T-helper 1 cell treated with Interleukin-12 subunit alpha and Interleukin-12 subunit beta and Interleukin-4 antibody, amounts not matched to agents 30 μg/mL and 1 μg/mL, for 36 hours (primary cell): ENCODE data around the gene HHIPL1.
A peak's percentile ranks its signal among the peaks of the same experiment; 100 is the strongest.

Experiments
- H3K27ac Mint-ChIP-seq: one replicate; pipeline ENCODE4 v1.8.0; 2021; ENCODE audit warnings: mild to moderate bottlenecking, mixed read lengths
- H3K27me3 Mint-ChIP-seq: one replicate; pipeline ENCODE4 v1.8.0; 2021; ENCODE audit warnings: low read depth, mixed read lengths
- H3K36me3 Mint-ChIP-seq: one replicate; pipeline ENCODE4 v1.8.0; 2021; ENCODE audit warnings: low read depth, mixed read lengths
- H3K4me1 Mint-ChIP-seq: one replicate; pipeline ENCODE4 v1.8.0; 2021; ENCODE audit warnings: low read depth, mixed read lengths
- H3K4me3 Mint-ChIP-seq: one replicate; pipeline ENCODE4 v1.8.0; 2021; ENCODE audit warnings: mild to moderate bottlenecking, moderate library complexity, mixed read lengths
- H3K9me3 Mint-ChIP-seq: one replicate; pipeline ENCODE4 v1.8.0; 2021; ENCODE audit warnings: mixed read lengths

Gene HHIPL1

DNA sequence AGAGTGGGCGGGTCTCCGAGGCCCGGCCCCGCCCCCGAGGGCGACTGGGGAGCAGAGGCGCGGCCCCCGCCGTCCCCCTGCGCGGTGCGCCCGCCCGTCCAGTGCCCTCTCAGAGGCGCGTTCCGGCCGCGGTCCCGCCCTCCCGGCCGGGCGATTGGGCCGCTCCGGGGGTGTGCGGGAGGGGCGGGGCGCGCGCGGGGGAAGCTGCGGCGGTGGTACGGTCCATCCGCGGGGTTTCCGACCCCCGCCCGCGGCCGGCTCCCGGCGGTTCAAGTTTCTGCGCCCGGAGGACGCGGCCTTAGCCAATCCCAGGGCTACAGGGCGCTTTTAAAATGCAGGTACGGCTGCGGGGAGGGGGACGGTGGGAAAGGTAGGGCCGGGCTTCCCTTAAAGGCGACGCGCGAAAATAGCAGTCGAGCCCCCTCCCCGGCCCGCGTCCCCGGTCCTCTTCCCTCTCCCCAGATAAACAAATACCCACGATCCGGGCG lies 40.6 kb upstream of the HHIPL1 start:
- peak overlapping the region; percentile 87 for H3K27ac Mint-ChIP-seq
- peak overlapping the region; percentile 89 for H3K4me3 Mint-ChIP-seq
- peaks cover 19% of the 10 kb centered on the region for H3K4me1 Mint-ChIP-seq
- peaks cover 18% of the 10 kb centered on the region for H3K27me3 Mint-ChIP-seq
- no peaks in the 10 kb centered on the region for H3K9me3 Mint-ChIP-seq
- H3K36me3 Mint-ChIP-seq: no peaks in the 10 kb centered on the region

DNA sequence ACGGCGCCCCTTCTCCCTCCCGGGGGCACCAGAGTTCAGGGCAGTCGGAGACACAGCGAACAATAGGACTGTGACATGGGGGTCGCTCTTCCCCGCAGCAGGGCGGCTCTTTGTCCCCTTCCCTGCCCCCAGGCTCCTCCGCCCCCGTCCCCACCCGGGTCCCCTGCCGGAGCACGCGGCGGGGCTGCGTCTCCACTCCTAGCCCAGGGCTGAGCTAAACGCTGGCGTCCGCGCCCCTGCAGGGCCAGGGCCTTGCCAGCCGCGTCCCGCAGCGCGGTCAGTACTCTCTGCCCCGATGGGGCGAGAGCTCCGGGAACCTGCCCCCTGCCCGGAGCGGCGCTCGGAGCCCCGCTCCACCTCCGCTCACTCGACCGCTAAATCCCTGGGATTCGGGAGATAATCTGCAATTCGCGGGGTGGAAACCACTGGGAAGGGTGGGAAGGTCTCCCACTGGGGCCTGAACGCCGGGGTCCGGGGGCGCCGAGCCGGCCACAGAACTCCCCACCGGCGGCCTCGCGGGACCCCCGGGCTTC lies 40.1 kb upstream of the HHIPL1 start:
- H3K27ac Mint-ChIP-seq: peak overlapping the region; percentile 87
- no peaks in the 10 kb centered on the region for H3K9me3 Mint-ChIP-seq
- peak overlapping the region; percentile 89 for H3K4me3 Mint-ChIP-seq
- no peaks in the 10 kb centered on the region for H3K36me3 Mint-ChIP-seq
- peaks cover 19% of the 10 kb centered on the region for H3K4me1 Mint-ChIP-seq
- peaks cover 18% of the 10 kb centered on the region for H3K27me3 Mint-ChIP-seq

DNA sequence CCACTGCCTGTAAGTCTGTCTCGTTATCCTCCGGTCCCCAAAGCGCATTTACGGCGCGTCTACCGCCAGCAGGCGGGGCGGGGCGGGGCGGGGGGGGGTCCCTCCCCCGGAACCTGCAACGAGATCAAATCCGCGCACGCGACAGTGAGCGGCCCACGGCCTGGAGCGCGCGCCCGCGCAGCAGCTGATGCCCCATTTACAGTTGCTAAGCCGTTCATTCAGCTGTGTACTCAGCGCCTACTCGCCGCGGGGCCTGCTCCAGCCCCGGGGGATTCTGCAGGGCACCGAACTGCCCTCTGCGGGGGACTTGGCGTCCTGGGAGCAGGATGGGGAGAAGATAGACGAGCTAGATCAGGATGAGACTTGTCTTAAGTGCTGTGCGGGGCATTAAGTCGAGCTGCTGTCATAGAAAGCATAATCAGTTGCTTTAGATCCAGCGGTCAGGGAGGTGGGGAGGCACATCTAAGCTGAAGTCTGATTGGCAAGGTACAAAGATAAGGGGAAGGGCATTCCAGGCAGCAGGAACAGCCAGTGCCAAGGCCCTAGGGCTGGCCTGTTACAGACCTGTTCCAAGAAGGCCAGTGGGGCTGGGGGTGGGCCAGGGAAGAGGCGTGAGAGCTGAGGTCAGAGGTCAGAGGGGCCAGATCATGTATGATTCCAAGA lies 39.5 kb upstream of the HHIPL1 start:
- Mint-ChIP-seq H3K27me3 (peaks cover 18% of the 10 kb centered on the region), H3K4me1 (peaks cover 19% of the 10 kb centered on the region), H3K27ac (peak overlapping the region; percentile 84), H3K9me3 (no peaks in the 10 kb centered on the region), H3K4me3 (peak overlapping the region; percentile 89), H3K36me3 (no peaks in the 10 kb centered on the region)

DNA sequence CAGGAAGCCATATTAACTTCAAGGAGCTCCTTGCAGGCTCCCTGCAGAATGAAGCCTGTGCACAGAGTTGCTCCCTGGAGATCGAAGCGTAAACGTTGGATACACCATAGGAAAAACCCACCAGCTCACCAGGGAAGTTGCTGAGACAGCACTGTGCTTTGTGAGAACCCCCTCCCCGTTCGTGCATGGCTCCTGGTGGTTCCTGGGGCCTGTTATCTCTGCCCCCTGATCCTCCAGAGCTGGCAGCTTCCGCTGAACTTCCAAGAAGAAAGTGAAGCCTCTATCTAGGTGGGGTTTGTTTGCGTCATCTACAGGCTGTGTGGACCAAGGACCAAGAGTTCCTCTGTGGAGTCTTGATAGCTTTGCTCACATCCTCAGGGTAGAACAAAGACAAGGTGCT lies 38.6 kb upstream of the HHIPL1 start:
- Mint-ChIP-seq H3K9me3 (no peaks in the 10 kb centered on the region), H3K27ac (no peak overlapping the region), H3K4me1 (peaks cover 17% of the 10 kb centered on the region), H3K36me3 (no peaks in the 10 kb centered on the region), H3K4me3 (no peak overlapping the region), H3K27me3 (peaks cover 15% of the 10 kb centered on the region)

DNA sequence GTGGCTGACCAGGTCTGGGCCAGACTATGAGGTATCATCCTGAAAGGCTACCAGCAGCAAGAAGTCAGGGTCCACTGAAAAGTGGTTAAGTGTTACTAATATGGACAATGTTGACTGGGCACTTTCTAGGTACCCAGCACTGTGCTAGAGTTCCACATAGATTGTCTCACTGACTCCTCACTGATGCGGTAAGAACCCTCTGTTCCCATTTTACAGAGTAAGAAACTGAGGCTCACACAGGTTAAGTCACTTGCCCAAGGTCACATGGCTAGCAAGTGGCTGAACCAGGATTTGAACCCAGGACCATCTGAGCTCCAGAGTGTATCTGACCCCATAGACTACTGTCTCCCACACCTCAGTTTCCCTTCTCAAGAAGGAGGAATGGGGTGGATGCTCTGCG lies 36.3 kb upstream of the HHIPL1 start:
- Mint-ChIP-seq H3K4me3 (no peak overlapping the region), H3K4me1 (peaks cover 7% of the 10 kb centered on the region), H3K27ac (no peak overlapping the region), H3K36me3 (no peaks in the 10 kb centered on the region), H3K27me3 (no peaks in the 10 kb centered on the region), H3K9me3 (no peaks in the 10 kb centered on the region)

DNA sequence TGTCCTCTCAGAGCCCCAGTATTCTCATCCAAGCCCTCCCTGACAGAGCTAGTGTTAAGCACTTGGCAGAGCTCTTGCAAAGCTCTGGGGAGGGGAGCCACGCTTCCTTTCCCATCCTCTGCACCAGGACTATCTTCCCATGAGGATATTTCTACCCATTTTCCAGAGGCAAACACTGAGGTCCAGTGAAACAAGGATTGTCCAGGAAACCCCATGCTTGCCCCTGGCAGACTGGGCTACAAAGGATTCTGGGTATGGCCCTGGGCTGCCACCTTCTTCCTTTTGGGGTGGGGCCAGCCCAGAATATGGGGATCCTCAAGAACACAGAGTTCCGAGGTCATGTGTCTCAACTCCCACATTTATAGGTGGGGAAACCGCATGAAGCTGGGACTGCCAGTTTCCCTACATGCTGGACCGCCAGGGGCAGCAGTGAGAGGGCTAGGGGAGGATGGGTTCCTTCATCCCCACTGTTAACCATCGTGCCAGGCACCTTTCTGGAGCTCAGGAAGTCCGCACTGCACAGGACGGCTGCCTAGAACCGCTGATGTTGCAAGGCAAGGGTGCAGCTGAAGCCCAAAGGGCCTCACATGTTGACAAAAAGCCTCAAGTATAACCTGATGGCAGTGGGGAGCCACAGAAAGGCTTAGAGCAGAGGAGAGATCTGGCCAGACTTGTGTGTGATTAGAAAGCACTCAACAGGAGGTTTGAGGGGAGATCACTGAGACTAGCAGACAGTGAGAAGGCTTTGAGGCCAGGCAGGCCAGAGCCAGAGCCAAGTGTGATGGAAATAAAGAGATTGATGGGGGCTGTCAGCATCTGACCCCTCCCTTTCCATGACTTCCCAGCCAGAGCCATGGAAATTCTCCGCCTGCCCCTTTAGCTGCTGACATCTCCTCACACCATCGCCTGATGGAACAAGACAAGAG lies 35.4 kb upstream of the HHIPL1 start:
- H3K27me3 Mint-ChIP-seq: peaks cover under 1% of the 10 kb centered on the region
- H3K4me1 Mint-ChIP-seq: peaks cover 7% of the 10 kb centered on the region
- H3K4me3 Mint-ChIP-seq: no peak overlapping the region
- H3K36me3 Mint-ChIP-seq: no peaks in the 10 kb centered on the region
- no peaks in the 10 kb centered on the region for H3K9me3 Mint-ChIP-seq
- no peak overlapping the region for H3K27ac Mint-ChIP-seq

DNA sequence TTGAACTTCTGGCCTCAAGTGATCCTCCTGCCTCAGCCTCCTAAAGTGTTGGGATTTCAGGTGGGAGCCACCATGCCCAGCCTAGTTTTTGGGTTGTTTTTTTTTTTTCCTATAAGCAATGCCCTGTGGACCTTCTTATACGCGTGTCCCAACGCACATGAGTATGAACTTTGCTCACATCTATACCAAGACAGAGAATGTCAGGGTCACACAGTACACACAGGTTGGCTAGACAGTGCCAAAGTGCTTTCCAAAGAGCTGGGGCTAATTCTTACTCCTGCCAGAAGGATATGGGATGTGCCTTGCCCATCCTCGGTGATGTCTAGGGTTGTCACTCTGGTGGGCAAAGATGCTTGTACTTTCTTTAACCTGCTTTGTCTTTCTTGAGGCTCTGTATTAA lies 33.3 kb upstream of the HHIPL1 start:
- H3K36me3 Mint-ChIP-seq: no peaks in the 10 kb centered on the region

DNA sequence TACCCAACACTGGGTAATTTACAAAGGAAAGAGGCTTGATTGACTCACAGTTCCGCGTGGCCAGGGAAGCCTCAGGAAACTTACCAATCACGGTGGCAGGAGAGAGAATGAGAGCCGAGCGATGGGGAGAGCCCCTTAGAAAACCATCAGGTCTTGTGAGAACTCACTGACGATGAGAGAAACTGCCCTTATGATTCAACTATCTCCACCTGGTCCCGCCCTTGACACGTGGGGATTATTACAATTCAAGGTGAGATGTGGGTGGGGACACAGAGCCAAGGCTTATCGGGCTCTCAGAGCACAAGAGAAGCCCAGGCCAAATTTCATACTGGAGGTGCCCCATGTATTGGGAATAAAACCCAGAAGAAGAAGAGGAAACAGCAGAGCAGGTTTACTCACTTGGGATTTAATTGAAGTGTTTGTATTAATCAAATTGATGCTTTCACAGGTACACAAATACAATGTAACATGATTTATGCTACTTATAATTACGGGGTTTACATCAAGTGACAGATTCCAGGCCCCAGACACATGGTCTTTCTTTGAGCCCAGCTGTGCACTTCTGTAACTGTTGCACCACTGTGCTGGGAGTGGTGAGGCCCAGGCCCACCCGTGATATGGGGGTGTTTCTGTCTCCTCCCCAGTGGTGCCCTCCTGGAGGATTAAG lies 32.7 kb upstream of the HHIPL1 start:
- Mint-ChIP-seq H3K9me3 (no peaks in the 10 kb centered on the region), H3K36me3 (no peaks in the 10 kb centered on the region), H3K27ac (no peak overlapping the region), H3K4me1 (peaks cover under 1% of the 10 kb centered on the region), H3K4me3 (no peak overlapping the region), H3K27me3 (peaks cover 22% of the 10 kb centered on the region)

More for the DNA sequence above, 33.3 kb upstream of the HHIPL1 start:
- no peaks in the 10 kb centered on the region for H3K9me3 Mint-ChIP-seq
- peaks cover 2% of the 10 kb centered on the region for H3K4me1 Mint-ChIP-seq
- H3K4me3 Mint-ChIP-seq: no peak overlapping the region
- peaks cover 17% of the 10 kb centered on the region for H3K27me3 Mint-ChIP-seq
- H3K27ac Mint-ChIP-seq: no peak overlapping the region

DNA sequence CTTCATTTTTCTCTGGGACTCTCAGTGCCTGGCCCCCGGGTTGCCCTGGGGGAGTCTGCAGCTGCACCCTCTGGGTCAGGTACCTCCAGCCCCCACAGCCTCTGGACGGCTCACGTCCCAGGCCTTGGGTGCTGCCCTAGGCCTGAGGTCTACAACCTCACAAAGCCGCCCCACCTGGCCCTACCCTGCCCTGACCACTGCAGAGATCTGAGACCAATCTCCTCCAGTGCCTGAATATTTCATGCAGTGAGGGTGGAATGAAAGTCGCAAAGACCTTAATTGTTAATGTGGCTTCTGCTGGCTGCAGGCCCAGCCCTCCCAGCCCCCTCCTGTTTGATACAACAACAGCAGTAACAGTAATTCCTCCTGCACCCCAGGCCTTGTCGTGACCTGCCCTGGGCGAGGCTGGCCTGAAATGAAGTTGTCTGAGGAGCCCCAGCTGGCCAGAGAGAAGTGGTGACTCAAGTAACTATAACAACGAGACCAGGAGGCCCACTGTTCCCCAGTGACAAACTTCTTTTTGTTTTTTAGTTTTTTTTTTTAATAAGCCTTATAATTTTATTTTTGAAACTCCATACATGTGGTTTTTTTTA lies 32.1 kb upstream of the HHIPL1 start:
- Mint-ChIP-seq H3K4me3 (no peak overlapping the region), H3K36me3 (no peaks in the 10 kb centered on the region), H3K4me1 (no peaks in the 10 kb centered on the region), H3K27me3 (peaks cover 23% of the 10 kb centered on the region), H3K9me3 (no peaks in the 10 kb centered on the region), H3K27ac (no peak overlapping the region)

DNA sequence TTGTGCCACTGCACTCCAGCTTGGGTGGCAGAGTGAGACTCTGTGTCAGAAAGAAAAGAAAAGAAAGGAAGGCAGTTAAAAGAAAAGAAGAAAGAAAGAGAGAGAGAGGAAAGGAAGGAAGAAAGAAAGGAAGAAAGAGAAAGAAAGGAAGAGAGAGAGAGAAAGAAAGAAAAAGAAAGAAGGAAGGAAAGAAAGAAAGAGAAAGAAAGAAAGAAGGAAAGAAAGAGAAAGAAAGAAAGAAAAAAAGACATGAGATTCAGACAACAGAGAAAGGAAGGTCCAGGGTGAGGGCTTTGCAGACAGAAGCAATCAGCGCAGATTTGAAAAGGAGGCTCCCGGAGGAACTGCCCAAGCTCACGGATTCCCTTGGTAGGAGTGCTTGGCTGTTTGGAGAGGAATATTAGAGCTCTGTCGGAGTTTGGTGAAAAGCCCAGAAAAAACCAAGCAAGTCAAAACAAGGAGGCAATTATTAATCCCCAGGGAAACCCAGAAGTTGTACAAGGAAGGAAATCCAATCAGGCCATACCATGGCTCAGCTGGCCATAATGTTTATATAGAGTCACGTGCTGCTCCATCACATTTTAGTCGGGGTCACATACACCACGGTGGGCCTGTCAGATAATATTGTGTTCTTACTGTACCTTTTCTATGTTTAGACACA lies 29.3 kb upstream of the HHIPL1 start:
- H3K4me3 Mint-ChIP-seq: no peak overlapping the region

DNA sequence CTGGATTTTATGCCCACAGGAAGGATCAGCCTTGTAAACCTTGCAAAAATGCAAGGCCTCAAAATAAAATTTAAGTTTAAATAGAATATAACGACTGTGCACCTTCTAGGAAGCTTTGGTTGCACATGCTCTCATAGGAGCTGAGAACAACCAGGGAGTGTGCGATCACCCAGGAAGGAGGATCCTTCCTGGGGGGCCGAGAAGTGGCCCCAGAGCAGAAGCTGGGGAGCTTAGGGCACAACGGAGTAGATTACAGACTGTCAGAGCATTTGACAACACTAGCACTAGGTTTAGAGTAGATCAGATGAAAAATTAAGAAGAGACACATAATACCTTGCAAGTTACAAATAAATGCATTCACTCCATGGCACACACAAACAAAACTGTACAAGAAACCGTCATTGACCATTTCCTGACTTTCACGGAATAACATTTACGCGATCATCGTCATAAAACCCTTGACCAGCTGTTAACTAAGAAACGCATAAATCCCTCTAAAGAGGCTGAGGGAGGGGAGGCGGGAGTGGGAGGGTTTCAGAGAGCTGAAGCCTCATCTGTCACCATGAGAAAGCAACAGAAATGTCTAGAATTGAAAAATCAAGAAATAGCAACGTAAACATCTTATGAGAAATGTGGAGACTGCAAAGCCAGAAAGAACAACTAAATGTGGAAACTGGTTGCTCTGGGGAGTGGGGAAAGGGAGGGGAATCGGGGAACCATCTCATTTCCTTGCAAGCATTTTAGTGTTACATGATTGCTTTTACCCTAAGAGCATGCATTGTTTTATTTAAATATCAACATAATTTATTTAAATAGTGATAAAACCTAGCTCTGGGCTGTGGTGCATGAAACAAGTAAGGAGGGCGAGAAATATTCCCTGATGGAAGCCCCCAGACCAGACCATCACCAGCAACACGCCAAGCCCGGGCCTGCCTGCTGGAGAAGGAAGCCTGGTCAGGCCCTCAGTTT lies 27.8 kb upstream of the HHIPL1 start:
- Mint-ChIP-seq H3K4me3 (no peak overlapping the region), H3K4me1 (peaks cover 2% of the 10 kb centered on the region), H3K27me3 (peaks cover 23% of the 10 kb centered on the region)

More for the DNA sequence above, 29.3 kb upstream of the HHIPL1 start:
- H3K27ac Mint-ChIP-seq: no peak overlapping the region
- H3K27me3 Mint-ChIP-seq: peaks cover 23% of the 10 kb centered on the region
- no peaks in the 10 kb centered on the region for H3K36me3 Mint-ChIP-seq
- H3K4me1 Mint-ChIP-seq: peaks cover 2% of the 10 kb centered on the region
- no peaks in the 10 kb centered on the region for H3K9me3 Mint-ChIP-seq

DNA sequence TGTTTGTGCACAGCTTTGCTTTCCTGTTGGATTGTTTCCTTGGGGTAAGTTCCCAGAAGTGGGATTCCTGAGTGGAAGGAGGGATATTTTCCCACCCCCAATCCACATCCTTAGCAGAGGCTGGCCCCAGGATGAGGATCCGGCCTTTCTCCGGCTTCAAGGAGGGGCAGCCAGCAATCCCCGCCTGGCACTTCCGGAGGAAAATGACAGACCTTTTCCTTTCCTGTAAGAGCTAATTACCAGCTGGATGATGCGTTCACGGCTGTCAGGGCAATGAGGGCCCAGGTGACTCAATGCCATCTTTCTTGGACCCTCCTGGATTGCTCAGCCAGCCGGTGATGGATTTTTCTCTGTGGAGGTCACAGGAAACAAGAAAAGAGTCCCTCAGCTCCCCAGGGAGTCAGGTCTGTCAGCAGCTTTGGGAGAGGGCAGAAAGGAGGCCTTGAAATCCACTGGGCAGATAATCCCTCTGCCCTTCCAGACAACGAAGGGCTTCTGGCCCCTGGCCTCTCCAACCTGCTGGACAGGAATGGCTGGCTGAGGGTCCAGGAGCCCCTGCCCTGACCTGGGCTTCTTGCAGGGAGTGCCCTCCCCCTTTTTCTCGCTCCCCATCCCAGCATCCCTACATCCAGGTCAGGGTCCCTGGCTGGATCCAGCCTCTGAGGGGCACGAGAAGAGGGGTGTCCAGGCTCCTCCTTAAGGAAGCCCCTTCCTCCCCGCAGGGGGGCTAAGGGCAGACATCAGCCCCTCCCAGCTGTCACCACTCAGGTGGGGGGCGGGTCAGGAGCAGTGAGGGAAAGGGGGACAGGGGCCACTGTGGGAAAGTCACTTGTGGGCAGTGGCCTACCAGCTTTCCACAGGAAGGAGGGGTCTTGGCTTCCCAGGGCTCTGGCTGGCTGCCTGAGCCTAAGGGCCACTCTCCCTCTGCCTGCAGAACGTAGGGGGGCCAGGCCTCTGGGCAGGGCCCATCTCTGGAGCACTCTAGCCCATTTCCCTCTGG lies 24.8 kb upstream of the HHIPL1 start:
- Mint-ChIP-seq H3K27ac (no peak overlapping the region), H3K4me1 (peaks cover 2% of the 10 kb centered on the region), H3K4me3 (no peak overlapping the region), H3K36me3 (no peaks in the 10 kb centered on the region), H3K27me3 (peaks cover 18% of the 10 kb centered on the region), H3K9me3 (no peaks in the 10 kb centered on the region)

More for the DNA sequence above, 27.8 kb upstream of the HHIPL1 start:
- Mint-ChIP-seq H3K36me3 (no peaks in the 10 kb centered on the region), H3K27ac (no peak overlapping the region), H3K9me3 (no peaks in the 10 kb centered on the region)
